ENCODE data around the gene STARD13.

Gene STARD13

DNA sequence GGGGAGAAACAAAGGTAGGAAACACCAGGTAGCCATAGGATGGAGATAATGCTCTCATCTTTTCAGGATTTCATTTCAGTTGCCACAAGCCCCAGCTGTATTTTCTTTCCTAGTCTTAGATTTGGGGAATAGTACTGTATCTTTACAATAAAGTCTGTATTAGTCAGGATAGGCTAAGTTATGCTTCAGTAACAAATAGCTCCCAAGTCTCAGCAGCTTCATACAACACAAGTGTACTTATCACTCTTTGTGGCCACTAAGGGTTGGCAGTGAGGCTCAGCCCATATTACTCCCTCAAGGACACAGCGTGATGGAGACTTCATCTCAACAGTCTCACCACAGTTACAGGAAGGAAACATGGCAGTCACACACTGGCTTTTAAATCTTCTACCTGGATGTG lies 61.4 kb downstream of the STARD13 start:
- DNase-seq (ENCODE audit: low read depth), result no peak

DNA sequence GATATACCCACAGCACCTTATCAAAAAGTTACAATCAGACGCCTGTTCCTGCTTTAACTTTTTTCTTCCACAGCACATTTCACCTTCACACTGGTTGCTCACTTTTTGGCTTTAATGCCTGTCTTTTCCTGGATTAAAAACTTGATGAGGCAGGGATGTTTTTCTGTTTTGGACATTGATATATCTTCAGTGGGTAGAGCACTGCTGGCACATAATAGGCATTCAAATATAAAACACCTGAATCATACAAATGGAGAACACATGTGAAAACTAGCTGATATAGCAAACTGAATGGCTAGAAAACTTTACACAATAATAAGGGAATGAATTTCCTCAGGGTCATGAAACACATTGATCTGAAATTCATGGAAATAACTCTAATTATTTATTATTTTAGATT lies 65.6 kb downstream of the STARD13 start:
- no peak for DNase-seq (ENCODE audit: low read depth)

DNA sequence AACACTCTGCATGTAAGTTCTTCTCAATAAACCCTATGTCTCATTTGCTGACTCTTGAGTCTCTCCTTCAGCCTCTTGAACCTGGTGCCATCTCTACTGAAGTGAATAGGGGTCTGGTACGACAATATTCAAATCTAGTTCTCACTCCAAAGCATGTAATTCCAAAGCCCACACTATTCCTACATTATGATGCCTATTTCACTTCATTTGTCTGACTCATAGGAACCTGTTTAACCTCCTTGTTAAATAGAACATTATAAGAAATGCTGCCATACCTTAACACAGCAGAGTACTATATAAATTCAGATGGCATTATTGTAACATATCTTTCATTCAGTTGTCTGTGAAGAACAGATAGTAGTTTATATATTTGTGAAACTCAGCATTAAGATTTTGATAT lies 67.1 kb downstream of the STARD13 start:
- no peak for DNase-seq (ENCODE audit: low read depth)

DNA sequence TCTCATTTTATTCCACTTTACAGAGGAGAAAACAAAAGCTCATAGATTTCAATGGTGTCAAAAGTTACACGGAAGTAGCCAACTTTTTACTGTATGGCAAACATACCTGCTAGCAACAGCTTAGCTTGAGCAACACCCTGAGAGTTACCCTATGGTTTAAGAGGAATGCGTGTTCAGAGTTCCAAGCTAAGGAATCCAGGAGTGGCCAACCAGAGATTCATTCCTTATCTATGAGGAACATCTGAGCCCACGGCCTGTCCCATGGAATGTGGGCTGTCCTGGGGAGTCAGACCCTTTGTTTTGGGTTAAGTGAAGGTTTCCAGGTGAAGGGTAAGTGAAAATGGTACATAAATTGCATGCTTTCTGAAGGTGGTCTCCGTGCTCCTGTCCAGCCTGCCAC lies 67.5 kb downstream of the STARD13 start:
- DNase-seq (ENCODE audit: low read depth), result no peak

DNA sequence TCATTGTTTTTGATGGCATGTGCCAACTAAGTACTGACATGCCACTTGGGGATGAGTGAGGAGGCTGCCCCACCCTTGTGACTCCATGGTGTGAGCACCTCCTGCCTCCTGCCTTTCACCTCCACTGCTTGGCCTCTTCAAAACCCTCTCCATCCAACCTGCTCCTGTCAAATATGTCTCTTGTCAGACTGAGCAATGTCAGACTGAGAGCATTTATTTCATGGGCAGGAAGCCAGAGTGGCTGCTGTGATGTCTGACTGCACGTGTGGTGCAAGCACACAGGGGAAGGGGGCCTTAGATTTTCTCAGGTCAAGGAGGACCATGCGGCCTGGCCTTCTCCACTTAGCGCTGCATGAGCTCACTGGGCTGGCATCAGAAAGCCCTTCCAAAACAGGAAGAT lies 68.3 kb downstream of the STARD13 start:
- no peak for DNase-seq (ENCODE audit: low read depth)

DNA sequence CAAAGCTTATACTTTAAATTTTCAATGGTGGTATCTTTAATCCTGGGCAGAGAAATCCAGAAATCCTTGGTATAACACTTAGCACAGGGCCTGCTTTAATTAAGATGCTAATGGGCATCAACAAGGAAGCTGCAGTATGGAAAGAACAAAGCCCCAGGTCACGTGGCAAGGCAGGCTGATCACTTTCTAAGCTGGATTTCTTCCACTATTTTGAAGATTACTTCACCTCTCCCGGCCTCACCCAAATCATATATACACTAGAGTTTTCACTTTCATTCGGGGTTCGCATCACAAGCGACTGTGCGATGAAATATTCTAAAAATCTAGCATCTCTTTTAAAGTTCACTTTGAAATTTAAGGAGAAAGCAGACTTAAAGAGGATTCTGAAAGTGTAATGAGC lies 71.8 kb downstream of the STARD13 start:
- no peak for DNase-seq (ENCODE audit: low read depth)

DNA sequence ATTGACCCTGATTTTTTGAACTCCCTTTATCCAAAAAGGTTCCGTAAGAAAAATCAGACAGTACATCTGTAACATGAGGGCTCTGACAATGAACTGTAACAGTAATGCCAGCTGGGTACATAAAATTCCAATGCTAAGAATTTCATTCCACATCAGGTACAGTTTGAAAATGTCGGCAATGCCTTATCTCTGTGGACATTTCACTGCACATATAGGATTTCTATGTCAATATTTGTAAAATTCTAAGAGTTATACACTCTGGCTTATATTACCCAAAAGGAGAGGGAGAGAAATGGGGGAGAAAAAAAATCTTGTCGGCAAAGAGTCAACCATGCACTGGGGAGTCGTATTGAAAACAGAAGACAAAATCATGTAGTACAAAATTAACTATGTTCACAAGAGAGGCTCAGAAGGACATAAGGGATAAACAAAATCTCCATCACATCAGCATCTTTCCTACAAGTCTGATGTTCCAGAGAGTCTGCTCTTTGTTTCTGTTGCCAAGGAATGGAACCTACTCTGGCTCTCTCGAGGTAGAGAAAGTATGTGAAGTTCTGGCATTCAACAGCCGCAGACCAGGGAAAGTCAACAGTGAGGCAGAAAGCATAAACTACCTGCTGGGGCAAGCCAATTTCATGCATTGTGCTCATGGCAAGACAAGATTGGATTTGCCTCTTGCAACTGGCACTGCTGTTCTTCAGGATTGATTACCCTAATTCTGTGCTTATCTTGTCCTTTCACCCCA lies 72.4 kb downstream of the STARD13 start:
- no peak for DNase-seq (ENCODE audit: low read depth)

DNA sequence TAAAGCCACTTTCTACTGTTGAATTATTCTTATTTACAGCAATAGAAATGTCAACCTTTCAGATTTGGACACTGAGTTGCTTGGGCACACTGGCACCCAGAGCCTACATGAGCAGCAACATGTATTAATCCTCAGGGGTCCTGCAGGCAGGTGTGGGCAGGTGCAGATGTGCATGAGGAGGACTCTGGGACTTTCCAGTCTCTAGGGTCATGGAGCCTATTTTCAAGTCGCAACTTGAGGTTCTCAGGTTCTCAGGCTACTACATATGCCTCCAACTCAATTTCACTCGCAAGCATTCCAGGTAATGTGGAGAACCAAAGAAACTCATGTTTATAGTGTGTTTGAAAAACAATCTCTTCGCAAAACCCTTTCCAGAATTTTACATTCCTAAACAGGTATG lies 73.2 kb downstream of the STARD13 start:
- DNase-seq (ENCODE audit: low read depth), result no peak

DNA sequence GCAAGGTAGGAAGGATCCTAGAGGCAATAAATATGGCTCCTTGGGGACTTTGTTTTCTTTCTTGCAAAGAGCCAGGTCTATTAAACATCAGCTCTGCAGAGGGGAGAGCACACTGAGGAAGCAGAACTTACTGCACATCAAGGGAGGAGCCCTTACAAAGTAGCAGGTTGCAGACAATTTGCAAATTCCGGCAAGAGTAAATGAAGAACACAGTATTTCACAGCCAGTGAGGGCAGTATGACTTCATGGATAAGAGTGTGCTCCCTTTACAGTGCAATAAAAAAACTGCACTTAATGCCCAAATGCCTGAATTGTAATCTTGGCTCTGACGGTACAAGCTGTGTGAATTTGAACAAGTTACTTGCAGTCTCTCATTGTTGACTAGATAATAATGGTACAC lies 75.5 kb downstream of the STARD13 start:
- DNase-seq (ENCODE audit: low read depth), result no peak

DNA sequence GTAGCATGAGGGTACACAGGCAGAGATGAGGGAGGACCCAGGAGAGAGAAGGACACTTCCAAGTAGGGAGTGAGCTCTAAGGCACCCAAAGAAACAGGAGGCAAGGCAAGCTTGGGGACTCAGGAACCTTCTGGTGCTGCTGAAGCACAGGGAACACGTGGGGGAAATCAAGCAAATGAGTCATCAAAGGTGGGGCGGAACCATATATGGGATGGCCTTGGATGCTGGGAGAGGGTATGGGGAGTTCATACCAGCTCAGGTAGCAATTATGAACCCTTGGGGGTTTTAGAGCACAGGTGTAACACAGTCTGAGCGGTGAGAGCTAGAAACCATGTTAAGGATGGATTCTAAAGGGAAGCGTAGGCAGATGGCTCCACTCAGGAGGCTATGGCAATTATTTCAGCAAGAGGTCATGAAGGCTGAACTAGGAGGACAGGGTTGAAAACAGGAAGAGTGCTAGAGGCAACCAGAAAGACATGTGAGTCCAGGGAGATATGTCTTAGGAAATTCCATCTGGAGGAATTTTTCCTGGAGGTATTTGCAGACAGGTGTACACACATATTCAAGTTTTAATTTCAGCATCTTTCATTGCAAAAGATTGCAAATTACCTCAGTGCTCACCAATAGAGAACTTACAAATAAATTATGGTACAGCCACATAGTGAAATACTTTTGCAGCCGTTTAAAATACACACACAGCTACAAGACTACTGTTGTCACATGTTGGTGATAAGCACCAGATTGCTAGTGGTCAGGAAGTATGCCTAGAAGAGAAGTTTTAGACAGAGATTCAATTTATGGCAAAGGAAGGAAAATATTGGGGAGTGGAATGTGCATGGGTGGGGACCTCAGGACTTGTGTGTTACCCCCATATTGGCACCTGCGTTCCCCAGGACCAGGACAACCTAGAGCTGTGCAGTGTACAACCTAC lies 77.0 kb downstream of the STARD13 start:
- no peak for DNase-seq (ENCODE audit: low read depth)

DNA sequence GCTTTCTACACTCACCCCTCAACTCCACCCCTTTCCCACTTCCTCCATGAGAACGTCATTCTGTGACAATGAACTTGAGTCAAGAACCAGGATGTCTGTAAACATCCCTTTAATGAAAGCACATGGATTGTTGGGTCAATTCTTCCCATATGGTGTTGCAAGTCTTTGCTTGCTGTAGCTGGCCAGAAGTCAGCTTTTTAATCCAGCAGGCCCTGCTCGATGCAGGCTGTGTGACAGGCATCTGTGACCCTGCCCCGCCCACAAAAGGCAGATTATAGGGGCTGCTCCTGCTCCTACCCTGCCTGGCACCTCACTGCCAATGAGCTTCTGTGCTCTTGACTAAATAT lies 78.0 kb downstream of the STARD13 start:
- DNase-seq (ENCODE audit: low read depth), result no peak

DNA sequence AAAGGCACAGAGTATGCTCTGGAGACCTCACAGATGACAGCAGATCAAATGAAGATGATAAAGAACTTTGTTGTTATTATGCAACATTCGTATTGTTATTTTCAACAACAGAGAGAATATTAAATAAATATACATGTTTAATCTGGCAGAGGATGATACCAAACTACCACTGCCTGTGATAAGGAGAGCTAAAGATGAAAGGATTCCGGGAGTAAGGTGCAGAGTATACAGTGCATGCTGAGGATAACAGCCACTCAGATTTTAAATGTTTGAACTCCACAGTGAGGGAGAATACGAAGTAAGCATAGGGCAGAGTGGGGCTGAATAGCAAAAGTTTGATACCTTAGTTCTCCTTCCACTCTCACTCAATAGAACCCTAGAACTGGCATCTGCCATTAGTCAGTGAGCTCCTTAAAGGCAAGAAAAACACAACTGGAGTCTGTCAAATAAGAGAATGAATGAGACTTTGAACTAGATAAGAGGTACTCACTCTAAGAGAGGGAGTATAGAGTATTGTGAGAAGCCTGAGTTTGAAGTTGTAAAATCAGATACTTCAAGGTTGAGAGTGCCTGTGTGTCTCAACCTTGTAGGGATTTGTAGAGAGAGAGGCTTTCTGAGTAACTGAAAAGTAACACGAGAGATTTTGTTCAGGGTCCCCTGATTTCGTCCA lies 78.5 kb downstream of the STARD13 start:
- DNase-seq (ENCODE audit: low read depth), result no peak

DNA sequence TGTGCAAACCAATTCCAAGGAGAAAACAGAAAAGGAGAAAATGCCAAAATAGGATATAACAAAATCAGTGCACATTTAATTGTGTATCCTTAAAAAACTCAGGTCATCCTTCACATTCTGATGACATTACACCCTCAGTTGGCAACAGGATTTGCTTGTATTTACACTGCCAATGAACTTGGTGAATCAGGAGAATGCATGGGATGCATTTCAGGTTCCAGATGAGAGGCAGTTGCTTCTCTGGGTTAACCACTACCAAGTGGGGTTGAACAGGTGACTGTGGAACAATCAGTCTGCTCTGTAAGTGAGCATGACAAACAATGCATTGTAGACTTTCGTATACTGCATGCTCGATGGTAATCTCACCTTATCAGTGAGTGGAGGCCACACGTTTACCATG lies 79.1 kb downstream of the STARD13 start:
- DNase-seq (ENCODE audit: low read depth), result no peak

DNA sequence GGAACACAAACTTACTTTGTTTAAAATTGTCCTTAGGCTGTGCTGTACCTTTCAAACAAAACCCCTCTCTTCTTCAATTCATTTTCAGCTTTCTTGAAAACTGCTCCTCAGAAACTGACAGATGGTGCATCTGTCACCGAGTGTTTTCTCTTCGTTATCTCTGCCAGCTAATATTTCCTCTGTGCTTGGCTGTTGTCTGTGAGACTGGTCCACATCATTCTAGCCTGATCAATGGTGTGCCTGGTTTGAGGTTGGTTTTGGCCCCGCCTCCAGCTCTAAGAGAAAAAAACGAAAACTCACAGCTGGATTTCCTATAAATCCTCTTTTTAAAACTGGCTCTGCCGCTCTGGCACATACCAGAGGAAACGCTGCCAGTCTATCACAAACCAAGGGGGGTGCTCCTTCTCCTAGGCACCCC lies 79.7 kb downstream of the STARD13 start:
- no peak for DNase-seq (ENCODE audit: low read depth)

DNA sequence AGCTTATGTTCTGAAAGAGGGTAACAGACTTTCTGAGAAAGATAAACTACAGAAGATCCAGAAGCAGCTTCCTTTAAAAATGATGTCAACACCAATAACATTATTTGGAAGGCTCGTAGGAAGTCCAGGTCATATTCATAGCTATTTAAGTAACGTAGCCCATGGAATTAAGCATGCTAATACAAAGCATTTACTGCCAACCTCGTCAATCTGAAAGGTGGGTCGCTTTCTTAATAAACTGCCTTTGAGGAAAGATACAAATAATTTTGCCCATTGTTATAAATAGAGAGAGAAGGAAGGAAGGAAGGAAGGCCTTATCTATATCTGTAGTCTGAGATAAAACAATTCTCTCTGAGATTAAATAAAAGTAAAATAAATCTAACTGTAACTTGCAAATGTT lies 80.3 kb downstream of the STARD13 start:
- no peak for DNase-seq (ENCODE audit: low read depth)

DNA sequence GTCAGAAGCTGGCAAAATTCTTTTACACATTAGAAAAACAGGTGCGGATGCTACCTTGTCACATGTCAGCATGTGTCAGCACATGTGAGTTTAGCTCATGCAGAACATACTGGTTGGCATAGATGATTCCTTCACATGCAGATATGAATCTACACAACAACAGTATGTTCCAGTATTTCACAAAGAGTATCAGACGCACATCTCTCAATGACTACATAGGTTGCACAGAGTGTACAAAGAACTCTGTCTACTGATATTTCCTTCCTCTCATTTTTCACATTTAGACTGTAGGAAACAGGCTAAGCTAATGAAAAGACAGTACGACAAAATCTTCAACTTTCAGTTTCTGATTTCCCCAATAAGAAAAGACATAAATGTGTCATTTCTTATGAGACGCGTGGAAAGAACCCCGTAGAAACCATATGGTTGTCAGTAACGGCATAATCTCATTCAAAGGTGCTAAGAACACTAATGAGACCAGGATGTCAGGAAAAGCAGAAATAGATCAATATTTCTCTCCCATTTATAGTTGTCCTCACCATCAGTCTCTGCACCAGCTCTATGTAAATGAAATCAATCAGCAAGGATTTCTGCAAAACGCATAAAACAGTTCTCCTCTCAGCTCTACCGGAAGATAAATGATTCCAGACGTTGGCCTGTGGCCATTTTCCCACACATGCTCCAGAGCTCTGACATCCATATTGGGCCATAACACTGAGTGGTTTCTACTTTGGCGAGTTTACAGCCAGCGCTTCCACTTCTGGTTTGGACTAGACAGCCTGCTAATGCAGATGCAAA lies 81.2 kb downstream of the STARD13 start:
- DNase-seq (ENCODE audit: low read depth), result no peak

DNA sequence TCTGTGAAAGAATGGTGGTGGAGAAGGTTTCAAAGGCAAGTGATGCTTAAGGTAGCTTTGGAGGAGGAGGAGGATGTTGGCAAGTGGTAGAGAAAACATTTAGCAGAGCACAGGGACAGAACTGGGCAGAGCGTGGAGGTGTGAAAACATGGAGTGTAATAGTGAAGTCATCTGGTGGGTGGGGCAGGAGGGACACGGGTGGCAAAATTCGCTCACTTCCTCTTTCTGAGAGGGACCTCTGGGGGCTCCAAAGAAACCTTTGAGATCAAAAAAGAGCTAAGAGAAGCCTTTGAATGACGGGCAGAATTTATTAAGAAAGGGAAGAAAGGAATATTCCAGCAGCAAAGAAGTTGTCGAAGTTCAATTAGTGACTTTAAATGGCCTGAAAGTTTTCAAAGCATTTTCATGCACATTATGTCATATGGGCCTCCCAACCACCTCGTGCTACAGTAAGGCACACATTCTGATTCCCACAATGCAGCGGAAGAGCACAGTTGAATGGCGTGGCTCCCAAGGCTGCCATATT lies 82.8 kb downstream of the STARD13 start:
- no peak for DNase-seq (ENCODE audit: low read depth)

DNA sequence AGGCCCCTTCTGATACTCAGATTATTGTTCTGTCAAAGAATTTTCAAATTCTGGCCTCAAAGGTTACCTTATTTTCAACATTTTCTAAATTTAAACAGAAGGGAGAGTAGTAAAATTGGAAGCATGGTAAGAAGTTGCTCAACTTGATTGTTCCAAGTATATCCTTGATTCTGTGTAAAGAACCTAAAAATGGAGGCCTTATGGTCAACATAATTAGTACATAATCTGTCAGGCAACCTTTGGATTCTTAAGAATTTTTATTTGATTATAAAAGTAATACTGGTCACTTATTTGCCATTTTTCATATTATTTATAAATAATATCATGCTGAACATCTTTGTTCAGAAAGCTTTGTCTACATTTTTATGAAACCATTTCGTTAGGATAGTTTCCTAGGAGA lies 83.9 kb downstream of the STARD13 start:
- DNase-seq (ENCODE audit: low read depth), result no peak

DNA sequence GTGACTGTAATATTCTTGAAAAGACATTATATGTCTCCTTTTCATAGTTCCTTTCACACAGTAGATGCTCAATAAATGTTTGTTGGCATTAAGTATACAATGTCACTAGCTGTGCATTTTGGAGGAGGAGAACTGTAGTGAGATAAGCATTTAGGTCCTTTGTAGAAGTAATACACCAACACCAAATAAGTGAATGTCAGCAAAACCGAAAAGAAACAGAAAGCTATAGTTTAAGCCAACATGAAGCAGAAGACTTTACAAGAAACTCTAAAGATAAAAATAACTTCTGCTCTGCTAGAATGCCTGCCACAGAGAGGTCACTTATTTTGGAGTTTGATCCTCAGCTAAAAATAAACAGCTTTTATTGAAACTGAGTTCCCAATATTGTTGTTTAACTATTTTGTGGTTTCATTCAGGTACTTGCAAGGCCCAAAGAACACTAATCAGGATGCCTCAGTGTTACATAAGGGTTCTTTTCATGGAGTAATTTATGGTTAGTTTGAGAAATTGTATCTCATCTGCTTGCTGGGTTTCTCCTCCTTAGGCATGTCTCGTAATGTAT lies 86.2 kb downstream of the STARD13 start:
- DNase-seq (ENCODE audit: low read depth), result no peak

DNA sequence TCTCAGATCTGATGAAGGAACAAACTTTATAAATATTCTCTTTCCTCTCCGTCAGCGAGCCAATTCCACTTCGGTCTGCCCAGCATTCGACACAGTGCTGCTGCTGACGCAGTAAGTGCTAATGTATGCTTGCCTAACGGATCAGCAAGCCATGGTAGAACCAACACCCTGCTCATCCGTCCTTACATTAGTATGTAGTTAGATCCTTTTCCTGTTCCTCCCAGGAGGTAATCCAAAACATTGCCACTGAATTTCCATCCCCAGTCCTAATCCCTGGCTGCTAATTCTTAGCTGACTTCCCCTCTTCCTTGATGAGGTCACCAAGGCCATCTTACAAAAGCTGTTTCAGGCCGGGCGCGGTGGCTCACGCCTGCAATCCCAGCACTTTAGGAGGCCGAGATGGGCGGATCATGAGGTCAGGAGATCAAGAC lies 88.0 kb downstream of the STARD13 start:
- no peak for DNase-seq (ENCODE audit: low read depth)

DNA sequence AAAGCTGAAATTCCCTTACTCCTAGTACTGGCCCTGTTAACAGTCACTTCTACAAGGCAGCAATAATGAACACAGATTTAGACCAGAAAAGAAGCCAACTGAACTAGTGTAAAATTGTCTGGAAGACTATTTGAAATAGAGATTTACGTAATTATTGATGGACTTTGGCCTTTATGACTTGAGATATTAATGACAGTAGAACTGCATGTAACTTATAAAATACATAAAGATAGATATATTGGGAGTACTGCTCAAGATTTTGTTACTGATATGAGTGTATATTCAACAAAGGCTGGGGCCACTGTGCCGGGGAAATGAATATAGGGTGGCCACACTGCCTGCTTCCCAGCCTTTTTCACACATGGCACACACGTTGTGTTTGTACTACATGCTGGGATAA lies 88.8 kb downstream of the STARD13 start:
- no peak for DNase-seq (ENCODE audit: low read depth)

Measured in activated T-helper 1 cell treated with Interleukin-2 at 50 U/mL for 16 hours (primary cell).